HG03432 (cell line): ENCODE data around the gene REXO4.
"Not testable (repeated sequence)": the region's sequence is repeated elsewhere in the genome, so short reads cannot be mapped to it uniquely, and the experiment has no call there.

Experiments used
- ATAC-seq: cut with Tn5 transposase; IDR thresholded peaks from one replicate; pipeline ENCODE4 v1.9.1; 2021; ENCODE audit warnings: mild to moderate bottlenecking, moderate library complexity; ENCODE audit not compliant: unreplicated experiment

The REXO4 gene

DNA sequence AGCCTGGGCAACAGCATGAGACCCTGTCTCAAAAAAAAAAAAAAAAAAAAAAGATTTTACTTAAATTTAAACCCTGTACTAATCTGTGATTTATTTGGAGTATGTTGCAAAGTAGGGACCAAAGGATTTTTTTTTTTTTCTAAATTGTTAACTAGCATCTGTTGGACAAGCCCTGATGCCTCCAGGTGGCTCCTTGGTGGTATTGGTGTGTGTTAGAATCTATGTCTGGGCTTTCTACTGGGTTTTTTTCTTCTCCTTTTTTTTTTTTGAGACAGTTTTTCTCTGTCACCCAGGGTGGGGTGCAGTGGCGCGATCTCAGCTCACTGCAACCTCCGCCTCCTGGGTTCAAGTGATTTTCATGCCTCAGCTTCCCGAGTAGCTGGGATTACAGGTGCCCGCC lies 34.1 kb upstream of the REXO4 start:
- ATAC-seq = not testable (repeated sequence)

DNA sequence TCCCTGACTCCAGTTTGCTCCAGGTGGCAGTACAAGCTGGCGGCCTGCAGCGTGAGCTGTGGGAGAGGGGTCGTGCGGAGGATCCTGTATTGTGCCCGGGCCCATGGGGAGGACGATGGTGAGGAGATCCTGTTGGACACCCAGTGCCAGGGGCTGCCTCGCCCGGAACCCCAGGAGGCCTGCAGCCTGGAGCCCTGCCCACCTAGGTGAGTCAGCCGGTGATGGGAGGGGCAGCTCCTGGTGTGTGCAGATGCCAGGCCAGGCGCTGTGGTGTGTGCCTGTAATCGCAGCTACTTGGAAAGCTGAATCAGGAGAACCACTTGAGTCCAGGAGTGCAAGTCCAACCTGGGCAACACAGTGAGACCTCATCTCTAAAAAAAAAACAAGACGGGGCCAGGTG lies 31.9 kb upstream of the REXO4 start:
- ATAC-seq = no peak

DNA sequence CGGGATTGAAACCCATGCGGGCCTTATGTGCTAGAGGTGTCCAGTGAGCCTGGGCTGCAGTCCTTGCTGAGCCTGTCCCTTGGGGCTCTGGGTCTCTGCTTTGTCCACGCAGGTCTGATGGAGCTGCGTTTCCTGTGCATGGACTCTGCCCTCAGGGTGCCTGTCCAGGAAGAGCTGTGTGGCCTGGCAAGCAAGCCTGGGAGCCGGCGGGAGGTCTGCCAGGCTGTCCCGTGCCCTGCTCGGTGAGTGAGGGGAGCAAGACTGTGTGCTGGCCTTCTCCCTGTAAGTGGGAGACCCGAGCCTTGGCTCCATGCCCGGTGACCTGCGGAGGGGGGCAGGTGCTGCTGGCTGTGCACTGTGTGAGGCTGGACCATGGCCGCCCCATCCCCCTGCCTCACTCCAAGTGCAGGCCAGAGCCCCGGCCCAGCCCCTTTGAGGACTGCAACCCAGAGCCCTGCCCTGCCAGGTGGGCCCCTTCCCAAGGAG lies 30.7 kb upstream of the REXO4 start:
- no peak for ATAC-seq

DNA sequence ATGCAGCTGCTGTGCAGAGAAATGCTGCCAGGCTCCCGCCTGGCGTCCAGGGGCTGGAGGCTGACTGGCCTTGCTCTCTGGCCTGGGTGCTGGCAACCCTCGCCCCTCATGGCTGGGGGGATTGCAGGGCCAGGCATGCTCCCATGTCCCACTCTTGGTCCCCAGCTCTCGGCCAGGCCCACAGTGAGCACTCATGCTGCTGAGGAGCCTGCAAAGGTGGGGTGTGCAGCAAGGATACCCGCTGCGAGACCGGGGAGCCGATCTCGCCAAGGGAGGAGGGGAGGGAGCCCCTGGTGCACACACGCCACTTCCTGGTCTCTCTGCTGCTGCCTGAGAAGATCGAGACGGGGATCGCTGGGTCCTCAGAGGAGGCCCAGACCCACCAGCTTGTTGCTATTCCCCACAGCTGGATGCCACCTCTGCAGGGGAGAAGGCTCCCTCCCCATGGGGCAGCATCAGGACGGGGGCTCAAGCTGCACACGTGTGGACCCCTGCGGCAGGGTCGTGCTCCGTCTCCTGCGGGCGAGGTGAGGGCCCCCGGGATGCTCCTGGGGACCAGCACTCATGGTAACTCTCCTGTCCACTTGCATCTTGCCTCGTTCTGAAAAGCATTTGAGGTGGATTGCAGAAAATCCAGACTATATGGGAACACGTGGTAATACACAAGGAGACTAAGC lies 27.6 kb upstream of the REXO4 start:
- ATAC-seq = no peak

DNA sequence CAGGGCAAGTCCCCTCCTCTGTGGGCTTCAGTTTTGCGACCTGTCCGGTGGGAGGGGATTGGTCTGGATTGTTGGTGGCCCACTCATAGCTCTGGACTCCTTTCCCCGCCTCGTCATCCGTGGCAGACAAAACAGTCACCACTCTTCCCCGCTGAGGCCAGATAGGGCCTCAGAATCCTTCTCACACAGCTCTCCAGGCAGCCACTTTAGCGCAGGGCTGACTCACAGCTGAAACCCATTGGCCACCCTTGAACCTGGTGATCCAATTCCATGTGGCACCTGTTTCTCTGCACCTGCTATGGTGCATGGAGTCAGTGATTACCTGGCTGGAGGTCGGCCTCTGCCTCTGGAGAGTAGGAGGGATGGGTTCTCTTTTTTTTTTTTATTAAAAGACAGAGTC lies 26.2 kb upstream of the REXO4 start:
- no peak for ATAC-seq

DNA sequence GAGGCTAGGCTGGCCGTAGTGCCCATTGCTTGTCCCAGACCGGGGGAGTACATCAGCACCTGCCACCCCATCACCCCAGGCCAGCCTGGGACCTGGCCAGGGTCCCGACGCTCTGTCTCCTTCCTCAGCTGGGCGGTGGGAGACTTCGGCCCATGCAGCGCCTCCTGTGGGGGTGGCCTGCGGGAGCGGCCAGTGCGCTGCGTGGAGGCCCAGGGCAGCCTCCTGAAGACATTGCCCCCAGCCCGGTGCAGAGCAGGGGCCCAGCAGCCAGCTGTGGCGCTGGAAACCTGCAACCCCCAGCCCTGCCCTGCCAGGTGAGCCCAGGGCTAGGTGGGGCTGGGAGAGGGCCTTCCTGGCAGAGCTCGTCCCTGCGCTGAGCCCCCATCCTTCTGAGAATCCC lies 25.4 kb upstream of the REXO4 start:
- ATAC-seq = no peak

DNA sequence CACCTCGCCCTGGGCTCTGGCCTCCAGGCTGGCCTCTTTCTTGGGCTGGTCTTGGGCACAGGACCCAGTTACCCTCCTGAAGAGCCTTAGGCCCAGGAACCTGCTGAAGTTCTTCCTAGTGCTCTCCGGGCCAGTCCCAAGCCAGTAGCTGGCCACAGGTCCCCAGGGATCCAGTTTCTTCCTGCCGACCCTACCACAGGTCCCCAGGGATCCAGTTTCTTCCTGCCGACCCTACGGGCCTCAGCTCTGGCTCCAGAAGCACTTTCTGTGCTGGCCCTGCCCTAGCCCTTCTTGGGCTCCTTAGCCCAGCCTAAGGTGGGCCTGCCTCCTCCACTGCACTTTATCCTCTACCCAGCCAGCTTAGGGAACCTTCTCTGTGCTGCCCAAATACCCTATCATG lies 23.8 kb upstream of the REXO4 start:
- ATAC-seq = no peak

DNA sequence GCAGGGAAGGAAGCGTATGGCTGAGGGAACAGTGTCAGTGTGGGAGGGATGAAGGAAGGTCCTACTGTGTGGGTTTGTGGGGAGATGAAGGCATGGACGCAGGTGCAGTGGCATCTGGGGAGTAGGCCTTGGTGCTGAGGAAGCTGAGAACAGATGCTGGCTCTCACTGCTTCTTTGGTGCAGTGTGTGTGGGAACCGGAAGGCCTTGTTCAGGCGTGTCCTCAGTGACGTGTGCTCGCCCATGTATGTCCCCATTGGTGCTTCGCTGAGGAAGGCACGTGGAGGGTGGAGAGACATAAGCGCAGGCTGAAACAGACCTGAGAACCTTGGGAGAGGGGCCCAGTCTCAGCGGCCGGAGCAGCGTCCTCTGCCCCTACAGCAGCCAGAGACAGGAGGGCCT lies 23.1 kb upstream of the REXO4 start:
- ATAC-seq = peak; percentile 47

DNA sequence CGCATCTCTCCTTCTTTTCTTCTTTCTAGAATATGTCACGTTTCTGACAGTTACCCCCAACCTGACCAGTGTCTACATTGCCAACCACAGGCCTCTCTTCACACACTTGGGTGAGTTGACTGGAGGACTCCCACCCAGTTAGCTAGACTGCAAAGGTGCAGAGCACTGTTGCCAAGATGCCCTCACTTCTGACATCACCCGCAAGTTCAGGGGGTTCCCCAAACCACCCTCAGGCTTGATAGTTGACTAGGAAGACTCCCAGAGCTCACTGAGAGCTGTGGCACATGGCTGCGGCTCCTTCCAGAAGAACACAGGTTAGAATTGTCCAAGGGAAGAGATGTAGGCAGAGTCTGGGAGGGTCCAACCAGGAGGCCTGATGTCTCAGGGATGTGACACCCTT lies 21.5 kb upstream of the REXO4 start:
- ATAC-seq = no peak

DNA sequence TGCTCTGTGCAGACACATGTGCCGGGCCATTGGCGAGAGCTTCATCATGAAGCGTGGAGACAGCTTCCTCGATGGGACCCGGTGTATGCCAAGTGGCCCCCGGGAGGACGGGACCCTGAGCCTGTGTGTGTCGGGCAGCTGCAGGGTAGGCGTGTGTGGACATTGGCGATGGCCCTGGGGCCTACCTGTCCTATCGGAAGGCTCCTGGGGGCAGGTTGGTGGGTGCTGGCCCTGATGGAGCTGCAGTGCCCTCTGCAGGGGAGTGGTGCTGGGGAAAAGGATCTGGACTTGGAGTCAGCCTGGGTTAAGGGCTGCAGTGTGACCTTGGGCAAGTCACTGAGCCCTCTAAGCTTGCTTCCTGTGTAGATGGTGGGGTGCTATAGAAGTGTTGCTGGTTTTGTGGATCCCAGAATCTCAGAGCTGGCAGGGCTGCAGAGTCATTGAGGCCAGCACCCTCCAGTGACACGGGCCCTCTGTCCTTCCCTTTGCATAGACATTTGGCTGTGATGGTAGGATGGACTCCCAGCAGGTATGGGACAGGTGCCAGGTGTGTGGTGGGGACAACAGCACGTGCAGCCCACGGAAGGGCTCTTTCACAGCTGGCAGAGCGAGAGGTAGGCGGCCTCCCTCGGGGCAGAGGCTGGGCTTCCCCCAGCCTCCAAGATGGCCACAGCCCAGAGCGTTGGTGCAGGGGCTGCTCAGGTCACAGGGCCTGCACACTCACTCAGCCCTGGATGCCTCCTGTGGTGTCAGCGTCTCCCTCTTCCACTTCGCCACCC lies 20.1 kb upstream of the REXO4 start:
- no peak for ATAC-seq

DNA sequence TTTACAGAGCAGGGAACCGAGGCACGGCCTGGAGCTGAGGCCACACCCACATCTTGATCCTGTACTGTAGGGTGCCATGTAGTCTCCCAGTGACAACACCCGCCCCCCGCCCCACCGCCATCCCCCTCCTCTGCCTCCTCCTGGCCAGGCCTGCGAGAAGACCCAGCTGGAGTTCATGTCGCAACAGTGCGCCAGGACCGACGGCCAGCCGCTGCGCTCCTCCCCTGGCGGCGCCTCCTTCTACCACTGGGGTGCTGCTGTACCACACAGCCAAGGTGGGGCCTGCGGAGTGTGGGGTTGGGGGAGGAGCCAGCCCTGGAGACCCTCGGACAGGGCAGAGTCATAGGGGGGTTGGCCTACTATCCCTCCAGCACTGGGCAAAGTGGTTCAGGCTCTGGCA lies 18.9 kb upstream of the REXO4 start:
- ATAC-seq = no peak

DNA sequence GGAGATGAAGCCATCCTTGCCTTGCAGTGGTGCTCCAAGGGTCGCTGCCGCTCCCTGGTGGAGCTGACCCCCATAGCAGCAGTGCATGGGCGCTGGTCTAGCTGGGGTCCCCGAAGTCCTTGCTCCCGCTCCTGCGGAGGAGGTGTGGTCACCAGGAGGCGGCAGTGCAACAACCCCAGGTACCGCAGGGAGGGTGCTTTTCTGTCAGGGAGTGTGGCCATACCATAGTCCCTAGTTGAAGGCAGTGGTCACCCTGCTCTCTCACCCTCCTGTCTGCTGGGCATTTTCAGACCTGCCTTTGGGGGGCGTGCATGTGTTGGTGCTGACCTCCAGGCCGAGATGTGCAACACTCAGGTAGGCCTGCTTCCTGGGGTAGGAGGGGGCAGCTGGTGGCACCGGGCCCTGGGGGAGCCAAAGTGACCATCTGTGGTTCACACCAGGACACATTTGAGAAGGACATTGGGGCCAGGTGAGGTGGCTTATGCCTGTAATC lies 15.6 kb upstream of the REXO4 start:
- ATAC-seq = no peak

DNA sequence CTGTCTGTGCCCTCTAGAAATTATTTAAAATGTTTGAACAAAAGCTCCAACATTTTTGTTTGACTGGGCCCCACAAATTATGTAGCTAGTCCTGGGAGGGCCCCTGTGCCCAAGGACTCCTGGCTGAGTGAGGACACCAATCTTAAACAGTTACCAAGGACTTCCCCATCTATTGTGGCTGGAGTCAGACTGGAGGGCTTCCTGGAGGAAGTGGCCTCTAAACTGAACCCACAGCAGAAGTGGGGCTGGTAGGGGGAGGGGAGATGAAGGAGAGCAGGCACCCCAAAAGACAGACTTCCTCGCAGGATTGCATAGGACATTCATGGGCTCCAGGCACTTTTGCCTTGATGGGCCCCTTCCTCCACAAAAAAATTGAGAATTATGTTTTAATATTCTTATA lies 12.4 kb upstream of the REXO4 start:
- no peak for ATAC-seq

DNA sequence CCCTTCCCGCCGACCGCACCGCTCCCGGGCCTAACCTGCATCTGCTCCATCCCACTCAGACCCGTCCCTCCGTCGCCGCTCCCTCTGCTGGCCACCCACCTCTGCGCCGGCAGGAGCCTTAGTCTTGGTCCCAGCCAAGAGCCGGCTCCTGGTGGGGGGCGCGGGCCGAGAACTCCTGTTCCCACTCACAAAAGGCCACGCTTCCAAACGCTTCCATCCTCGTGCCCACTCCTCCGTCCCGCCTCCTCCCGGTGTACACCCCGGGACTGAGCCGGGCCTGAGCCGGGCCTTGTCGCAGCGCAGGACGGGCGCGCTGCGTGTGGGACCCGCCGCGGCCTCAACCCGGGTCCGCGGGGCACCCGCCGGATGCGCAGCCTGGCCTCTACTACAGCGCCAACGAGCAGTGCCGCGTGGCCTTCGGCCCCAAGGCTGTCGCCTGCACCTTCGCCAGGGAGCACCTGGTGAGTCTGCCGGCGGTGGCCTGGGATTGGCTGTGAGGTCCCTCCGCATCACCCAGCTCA lies 11.9 kb upstream of the REXO4 start:
- no peak for ATAC-seq

DNA sequence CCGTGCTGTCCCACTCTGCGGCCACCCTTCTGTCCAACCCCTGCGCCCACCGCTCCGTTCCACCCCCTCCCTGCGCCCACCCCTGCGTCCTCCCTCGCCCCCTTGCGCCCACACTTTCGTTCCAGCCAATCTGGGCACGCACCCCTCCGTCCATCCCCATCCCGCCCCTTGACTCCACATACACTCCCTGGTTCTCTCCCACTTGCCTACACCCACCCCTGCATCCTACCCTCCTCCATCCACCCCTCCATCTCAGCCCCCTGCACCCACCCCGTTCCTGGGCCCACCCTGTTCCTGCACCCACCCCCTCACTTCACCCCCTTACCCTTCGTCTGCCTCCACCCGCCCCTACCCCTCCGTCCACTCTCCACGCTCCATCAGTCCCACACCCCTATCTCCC lies 11.4 kb upstream of the REXO4 start:
- ATAC-seq = no peak

DNA sequence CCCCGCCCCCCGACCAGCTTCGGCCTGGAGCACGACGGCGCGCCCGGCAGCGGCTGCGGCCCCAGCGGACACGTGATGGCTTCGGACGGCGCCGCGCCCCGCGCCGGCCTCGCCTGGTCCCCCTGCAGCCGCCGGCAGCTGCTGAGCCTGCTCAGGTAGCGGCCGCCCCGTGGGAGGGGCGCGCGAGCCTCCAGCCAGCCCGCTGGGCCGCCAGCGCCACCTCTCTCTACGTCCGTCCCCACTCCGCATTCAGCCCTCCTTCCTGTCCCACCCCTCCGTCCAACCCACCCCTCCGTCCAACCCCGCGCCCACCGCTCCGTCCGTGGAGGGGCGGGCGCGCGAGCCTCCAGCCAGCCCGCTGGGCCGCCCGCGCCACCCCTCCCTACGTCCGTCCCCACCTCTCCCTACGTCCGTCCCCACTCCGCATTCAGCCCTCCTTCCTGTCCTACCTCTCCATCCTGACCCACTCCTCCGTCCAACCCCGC lies 10.8 kb upstream of the REXO4 start:
- ATAC-seq = no peak

DNA sequence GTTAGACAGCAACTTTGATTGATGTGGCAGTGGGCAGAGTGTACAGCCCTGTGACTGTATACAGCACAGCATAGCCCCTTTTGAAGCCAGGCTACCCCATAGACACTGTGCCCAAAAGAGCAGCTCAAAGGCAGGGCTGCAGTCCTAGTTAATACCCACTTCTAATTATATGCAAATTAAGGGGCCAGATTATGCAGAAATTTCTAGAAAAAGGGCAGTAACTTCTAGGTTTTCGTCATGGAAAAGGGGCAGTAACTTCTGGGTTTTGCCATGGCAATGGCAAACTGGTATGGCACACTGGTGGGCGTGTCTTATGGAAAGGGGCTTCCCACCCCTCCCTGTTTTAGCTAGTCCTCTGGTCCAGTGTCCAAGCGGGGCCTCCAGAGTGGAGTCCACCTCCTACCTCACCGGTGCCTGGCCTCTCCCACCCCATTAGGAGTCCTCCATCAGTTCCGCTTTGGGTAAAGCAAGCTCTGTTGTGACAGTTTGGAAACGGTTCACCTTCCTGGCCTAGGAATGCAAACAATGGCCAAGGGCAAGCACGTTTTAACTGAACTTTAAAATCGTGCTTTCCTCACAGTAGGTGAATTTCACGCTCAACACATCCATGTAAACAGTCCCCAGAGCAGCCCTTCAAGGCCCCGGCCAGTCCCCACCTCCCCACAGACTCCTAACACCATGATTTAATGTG lies 10.0 kb upstream of the REXO4 start:
- no peak for ATAC-seq

DNA sequence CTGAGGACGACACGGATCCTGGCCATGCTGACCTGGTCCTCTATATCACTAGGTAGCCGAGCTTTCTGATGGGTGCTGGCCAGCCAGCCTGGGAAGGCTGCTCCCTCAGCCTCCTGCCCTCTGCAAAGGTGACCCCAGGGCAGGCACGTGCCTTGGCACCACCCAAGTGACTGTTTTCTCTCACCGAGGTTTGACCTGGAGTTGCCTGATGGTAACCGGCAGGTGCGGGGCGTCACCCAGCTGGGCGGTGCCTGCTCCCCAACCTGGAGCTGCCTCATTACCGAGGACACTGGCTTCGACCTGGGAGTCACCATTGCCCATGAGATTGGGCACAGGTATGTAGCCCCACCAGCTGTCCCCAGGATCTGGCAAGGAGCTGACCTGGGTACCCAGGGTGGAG lies 8.2 kb upstream of the REXO4 start:
- no peak for ATAC-seq

DNA sequence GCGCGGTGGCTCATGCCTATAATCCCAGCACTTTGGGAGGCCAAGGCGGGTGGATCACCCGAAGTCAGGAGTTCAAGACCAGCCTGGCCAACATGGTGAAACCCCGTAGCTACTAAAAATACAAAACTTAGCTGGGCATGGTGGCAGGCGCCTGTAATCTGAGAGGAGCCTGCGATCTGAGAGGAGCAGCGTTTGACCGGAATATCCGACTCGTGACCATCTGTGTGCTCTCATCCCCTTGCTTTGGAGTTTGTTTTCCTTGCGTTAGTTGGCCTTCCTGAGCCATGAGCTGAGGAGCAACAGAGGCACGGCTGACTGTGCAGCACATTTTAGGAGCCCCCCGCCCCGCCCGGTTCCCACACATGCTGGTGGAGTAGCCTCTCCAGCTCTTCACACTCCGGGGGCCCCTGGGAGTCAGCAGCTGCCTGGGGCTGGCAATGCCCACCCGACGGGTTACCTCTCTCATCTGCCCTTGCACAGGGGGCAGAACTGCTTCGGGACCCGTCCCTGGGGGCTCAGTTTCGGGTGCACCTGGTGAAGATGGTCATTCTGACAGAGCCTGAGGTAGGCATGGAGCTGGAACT lies 7.3 kb upstream of the REXO4 start:
- no peak for ATAC-seq

DNA sequence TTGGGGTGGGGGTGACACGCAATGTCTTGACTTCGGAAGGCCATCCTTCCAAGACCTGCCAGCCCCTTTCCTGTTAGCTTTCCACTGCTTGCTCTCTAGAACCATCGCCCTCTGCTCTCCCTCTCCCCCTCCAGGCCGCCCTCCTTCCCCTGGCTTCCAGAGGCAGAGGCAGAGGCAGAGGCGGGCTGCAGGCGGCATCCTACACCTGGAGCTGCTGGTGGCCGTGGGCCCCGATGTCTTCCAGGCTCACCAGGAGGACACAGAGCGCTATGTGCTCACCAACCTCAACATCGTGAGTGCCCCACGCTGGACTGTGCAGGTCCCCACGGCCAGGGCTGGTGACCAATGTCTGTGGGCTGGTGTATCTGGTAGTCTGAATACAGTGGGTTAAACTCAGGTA lies 6.4 kb upstream of the REXO4 start:
- ATAC-seq = no peak

DNA sequence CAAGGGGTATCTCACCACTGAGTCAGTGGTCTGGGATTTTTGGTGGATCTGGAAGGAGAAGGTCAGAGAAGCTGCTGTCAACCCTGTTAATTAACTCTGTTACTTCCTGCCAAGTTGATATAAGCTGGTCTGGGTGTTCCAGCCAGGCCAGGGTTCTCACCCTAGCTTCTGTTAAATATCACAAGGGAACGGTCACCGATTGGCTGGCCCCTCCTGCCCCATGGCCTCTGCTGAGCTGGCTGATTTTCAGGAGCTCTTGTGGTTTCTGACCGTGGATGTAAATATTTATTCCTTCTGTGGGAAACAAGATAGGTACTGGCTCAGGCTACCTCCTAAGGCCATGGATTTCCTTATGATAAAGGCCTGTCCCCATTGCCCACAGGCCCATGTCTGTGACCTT lies 5.4 kb upstream of the REXO4 start:
- ATAC-seq = no peak
